ENCODE data around the gene GMDS.

Gene GMDS

DNA sequence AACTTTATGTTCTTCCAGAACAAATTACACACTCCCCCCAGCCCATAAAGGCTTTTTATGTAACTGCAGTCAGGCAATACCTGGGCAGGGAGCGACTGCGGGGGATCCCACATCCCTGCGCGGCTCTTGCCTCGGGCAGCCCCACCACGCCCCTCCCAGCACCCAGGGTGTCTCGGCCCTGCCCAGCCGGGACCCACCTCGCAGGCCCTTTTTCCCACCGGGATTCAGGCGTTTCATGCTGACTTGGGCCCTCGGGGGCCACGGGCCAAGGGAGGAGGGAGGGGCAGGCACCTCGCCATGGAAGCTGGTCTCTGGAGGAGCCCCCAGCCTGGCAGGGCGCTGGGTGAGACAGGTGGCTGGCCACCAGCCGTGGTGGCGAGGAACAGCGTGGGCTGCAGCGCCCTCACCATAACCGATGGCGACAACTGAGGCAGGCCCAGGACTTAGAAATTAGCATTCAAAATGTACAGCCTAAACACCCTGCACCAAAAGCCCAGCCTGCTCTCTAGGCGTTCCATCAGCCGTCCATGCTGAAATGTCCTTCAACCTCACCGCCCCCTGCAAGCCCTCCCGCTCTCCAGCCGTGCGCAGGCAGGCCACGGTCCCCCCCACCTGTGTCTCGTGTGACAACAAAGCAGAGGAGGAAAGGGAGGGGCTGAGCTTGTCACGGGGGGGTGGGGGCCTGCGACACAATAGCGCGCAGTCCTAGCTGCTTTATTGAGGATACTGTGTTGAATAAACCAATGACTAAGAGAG is 650.8 kb downstream of the GMDS start:
- Histone ChIP-seq H3K4me1 (no peaks in the 10 kb centered on the region), H3K9me3 (ENCODE audit: control insufficient read depth, low read length) (no peaks in the 10 kb centered on the region), H3K27ac (no peak overlapping the region), H3K27me3 (ENCODE audit: control insufficient read depth, insufficient read depth, low read length) (no peaks in the 10 kb centered on the region), H3K4me2 (ENCODE audit: low read length) (no peak overlapping the region), H3K9ac (no peak overlapping the region), H3K4me3 (ENCODE audit: low read depth, low read length) (no peak overlapping the region), H2AFZ (no peak overlapping the region), H3K79me2 (no peaks in the 10 kb centered on the region), H3K36me3 (ENCODE audit: control insufficient read depth, insufficient read depth, low read length) (no peaks in the 10 kb centered on the region)
- TF ChIP-seq, protein P1, sequence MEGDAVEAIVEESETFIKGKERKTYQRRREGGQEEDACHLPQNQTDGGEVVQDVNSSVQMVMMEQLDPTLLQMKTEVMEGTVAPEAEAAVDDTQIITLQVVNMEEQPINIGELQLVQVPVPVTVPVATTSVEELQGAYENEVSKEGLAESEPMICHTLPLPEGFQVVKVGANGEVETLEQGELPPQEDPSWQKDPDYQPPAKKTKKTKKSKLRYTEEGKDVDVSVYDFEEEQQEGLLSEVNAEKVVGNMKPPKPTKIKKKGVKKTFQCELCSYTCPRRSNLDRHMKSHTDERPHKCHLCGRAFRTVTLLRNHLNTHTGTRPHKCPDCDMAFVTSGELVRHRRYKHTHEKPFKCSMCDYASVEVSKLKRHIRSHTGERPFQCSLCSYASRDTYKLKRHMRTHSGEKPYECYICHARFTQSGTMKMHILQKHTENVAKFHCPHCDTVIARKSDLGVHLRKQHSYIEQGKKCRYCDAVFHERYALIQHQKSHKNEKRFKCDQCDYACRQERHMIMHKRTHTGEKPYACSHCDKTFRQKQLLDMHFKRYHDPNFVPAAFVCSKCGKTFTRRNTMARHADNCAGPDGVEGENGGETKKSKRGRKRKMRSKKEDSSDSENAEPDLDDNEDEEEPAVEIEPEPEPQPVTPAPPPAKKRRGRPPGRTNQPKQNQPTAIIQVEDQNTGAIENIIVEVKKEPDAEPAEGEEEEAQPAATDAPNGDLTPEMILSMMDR (IDR thresholded peaks at IDR 0.05), result no peak

DNA sequence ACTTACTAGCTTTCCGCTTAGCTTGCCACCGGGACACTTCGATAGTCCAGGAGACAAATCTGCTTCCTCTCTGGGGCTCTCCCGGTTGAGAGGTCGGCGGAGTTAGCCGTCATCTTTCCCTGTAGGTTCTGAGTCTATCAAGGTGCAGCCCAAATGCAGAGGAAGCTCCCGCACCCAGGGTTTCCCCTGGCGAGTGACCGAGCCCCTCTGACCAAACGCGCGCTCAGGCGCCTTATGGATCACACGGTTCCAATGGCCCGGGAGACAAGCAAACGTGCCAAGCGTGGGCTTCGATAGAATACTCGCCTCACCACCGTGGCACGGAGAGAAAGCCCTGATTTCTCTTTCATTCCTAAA is 651.5 kb downstream of the GMDS start:
- H3K36me3 ChIP-seq (ENCODE audit: control insufficient read depth, insufficient read depth, low read length), result no peaks in the 10 kb centered on the region
- H3K79me2 ChIP-seq, result no peaks in the 10 kb centered on the region
- no peak overlapping the region for H3K27ac ChIP-seq
- H2AFZ ChIP-seq, result no peak overlapping the region
- H3K4me3 ChIP-seq (ENCODE audit: low read depth, low read length), result no peak overlapping the region
- H3K27me3 ChIP-seq (ENCODE audit: control insufficient read depth, insufficient read depth, low read length), result no peaks in the 10 kb centered on the region
- H3K9ac ChIP-seq, result no peak overlapping the region
- no peak overlapping the region for H3K4me2 ChIP-seq (ENCODE audit: low read length)
- H3K4me1 ChIP-seq, result no peaks in the 10 kb centered on the region
- no peaks in the 10 kb centered on the region for H3K9me3 ChIP-seq (ENCODE audit: control insufficient read depth, low read length)
- TF ChIP-seq, protein P1 (IDR thresholded peaks at IDR 0.05), result no peak

DNA sequence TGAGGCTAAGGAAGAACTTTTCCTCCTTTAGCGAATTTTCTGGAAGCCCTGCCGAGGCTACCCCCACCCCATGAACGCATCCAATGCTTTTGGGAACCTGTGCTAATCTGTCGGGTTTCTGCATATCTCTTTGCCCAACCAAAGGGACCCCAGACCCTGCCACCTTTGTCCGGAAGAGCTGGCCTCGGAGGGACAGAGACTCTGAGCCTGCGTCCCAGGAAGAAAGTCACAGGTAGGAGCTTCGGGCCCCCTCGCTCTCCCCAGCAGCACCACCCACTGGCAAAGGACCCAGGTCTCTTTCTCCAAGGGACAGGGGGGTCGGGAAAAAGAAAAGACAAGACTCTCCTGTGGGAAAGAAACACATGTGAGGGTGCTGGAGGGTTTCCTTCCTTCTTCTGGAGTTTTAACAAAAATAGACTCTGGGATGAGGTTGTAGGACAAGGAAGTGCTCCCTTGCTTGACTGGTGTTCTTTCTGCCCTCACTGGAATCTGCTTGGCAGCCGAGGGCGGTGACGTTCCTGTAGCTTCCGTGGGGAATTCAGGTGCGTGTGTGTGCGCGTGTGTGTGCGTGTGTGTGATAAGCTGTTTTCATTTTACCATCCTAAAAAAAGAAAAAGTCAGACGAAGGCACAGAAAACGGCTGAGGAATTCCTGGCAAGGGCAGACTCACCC is 652.0 kb downstream of the GMDS start:
- no peaks in the 10 kb centered on the region for H3K27me3 ChIP-seq (ENCODE audit: control insufficient read depth, insufficient read depth, low read length)
- H3K27ac ChIP-seq, result no peak overlapping the region
- TF ChIP-seq, protein P1 (IDR thresholded peaks at IDR 0.05), result no peak
- H2AFZ ChIP-seq, result no peak overlapping the region
- no peaks in the 10 kb centered on the region for H3K36me3 ChIP-seq (ENCODE audit: control insufficient read depth, insufficient read depth, low read length)
- H3K4me1 ChIP-seq, result no peaks in the 10 kb centered on the region
- no peak overlapping the region for H3K4me3 ChIP-seq (ENCODE audit: low read depth, low read length)
- no peaks in the 10 kb centered on the region for H3K79me2 ChIP-seq
- H3K9ac ChIP-seq, result no peak overlapping the region
- no peak overlapping the region for H3K4me2 ChIP-seq (ENCODE audit: low read length)
- H3K9me3 ChIP-seq (ENCODE audit: control insufficient read depth, low read length), result no peaks in the 10 kb centered on the region

DNA sequence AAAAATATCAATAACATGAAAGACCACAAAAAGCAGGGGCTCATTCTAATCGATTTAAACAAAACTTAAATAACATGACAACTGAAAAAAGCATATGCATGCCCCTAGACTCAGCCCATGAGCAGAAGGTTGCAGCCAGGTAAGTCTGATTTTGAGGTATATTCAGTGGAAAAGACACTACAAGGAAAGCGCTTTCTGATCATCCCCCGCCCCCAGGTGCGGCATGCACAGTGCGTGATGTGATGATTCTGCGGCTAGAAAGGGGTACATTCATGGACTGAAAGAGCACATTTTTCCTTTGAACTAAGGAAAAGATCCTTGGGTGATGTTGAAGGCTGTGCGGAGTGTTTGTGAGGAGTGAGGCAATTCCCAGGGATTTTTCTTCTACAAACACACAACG is 652.6 kb downstream of the GMDS start:
- no peaks in the 10 kb centered on the region for H3K4me1 ChIP-seq
- no peak overlapping the region for H3K27ac ChIP-seq
- H3K4me3 ChIP-seq (ENCODE audit: low read depth, low read length), result no peak overlapping the region
- H3K4me2 ChIP-seq (ENCODE audit: low read length), result no peak overlapping the region
- H3K36me3 ChIP-seq (ENCODE audit: control insufficient read depth, insufficient read depth, low read length), result no peaks in the 10 kb centered on the region
- TF ChIP-seq, protein P1 (IDR thresholded peaks at IDR 0.05), result no peak
- no peak overlapping the region for H2AFZ ChIP-seq
- H3K27me3 ChIP-seq (ENCODE audit: control insufficient read depth, insufficient read depth, low read length), result no peaks in the 10 kb centered on the region
- no peak overlapping the region for H3K9ac ChIP-seq
- H3K79me2 ChIP-seq, result no peaks in the 10 kb centered on the region
- H3K9me3 ChIP-seq (ENCODE audit: control insufficient read depth, low read length), result no peaks in the 10 kb centered on the region

DNA sequence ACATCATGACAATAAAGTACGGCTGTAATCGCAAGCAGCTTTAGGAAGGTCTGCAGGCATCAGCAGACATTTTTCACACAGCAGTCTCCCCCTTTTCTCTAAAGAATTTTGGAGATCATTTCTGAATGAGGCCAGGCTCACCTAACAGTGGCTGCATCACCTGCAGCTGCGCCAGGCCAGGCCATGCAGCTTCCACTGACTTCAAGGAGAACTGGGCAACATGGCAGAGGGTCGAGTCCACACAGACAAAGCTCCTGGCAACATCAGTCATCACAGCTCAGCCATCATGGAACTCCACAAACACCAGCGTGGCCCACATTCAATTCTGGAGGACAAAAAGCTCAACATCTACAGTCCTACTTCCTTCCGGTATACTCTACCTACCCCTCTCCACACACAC is 653.5 kb downstream of the GMDS start:
- Histone ChIP-seq H3K36me3 (ENCODE audit: control insufficient read depth, insufficient read depth, low read length) (no peaks in the 10 kb centered on the region), H3K27ac (no peak overlapping the region), H3K4me3 (ENCODE audit: low read depth, low read length) (no peak overlapping the region), H3K4me1 (no peaks in the 10 kb centered on the region), H3K9me3 (ENCODE audit: control insufficient read depth, low read length) (no peaks in the 10 kb centered on the region), H2AFZ (no peak overlapping the region), H3K27me3 (ENCODE audit: control insufficient read depth, insufficient read depth, low read length) (no peaks in the 10 kb centered on the region), H3K9ac (no peak overlapping the region), H3K4me2 (ENCODE audit: low read length) (no peak overlapping the region), H3K79me2 (no peaks in the 10 kb centered on the region)
- TF ChIP-seq, protein P1 (IDR thresholded peaks at IDR 0.05), result no peak
